Adrenal gland (tissue), 5 donors: ENCODE data around the gene PYCR2.

Experiments used
- CTCF ChIP-seq, 6 experiments: fragments of 450-650 bp in 4 of 6; fragments of 200-600 bp in 2 of 6; sonication (generic) in 1 of 6; IDR thresholded peaks; 1 replicate in 5 of 6; 2 replicates in 1 of 6; pipeline versions ENCODE4 v1.5.1 to v1.8.0; 2016 to 2021; ENCODE audit warnings: antibody characterized with exemption in 6 of 6, mild to moderate bottlenecking in 2 of 6, moderate library complexity in 1 of 6
- POLR2A ChIP-seq, 2 donors: fragments of 450-650 bp; IDR thresholded peaks; one replicate each; pipeline ENCODE4 v1.6.1; 2017; ENCODE audit warnings: antibody characterized with exemption in 2 of 2, mild to moderate bottlenecking in 2 of 2, moderate library complexity in 1 of 2
- donor health status: DM: no; HTN: no; CAD: no.

GRCh38 chr1:225943582-225943981 lies 19.5 kb upstream of the PYCR2 start:
- TF ChIP-seq CTCF (IDR thresholded peaks at IDR 0.05) (no peak), POLR2A (IDR thresholded peaks at IDR 0.05) (no peak)
